ENCODE results near the gene KMT2D.
A peak's percentile ranks its signal among the peaks of the same experiment; 100 is the strongest.
"Not testable (repeated sequence)": the region's sequence is repeated elsewhere in the genome, so short reads cannot be mapped to it uniquely, and the experiment has no call there.

KMT2D gene

DNA sequence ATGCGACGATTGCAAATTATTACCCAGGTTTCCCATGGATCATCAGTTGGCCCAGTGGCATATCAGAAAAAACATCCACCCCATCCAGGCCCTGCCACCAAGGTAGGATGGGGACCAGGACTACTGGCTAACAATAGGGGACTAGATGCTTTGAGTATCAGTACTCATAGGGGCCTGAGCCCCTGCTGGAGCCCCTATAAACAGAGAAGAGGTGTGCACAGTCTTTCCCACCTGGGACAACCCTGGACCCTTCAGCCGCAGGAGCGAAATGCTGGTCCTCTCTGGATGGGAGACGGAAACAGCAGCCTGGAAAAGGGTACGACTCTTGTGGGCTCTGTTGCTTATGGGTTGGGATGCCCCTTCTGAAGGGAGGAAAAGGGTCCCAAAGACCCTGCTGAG, 28.3 kb upstream of the KMT2D start:
- no peak for DNase-seq (ENCODE audit: low spot score)

DNA sequence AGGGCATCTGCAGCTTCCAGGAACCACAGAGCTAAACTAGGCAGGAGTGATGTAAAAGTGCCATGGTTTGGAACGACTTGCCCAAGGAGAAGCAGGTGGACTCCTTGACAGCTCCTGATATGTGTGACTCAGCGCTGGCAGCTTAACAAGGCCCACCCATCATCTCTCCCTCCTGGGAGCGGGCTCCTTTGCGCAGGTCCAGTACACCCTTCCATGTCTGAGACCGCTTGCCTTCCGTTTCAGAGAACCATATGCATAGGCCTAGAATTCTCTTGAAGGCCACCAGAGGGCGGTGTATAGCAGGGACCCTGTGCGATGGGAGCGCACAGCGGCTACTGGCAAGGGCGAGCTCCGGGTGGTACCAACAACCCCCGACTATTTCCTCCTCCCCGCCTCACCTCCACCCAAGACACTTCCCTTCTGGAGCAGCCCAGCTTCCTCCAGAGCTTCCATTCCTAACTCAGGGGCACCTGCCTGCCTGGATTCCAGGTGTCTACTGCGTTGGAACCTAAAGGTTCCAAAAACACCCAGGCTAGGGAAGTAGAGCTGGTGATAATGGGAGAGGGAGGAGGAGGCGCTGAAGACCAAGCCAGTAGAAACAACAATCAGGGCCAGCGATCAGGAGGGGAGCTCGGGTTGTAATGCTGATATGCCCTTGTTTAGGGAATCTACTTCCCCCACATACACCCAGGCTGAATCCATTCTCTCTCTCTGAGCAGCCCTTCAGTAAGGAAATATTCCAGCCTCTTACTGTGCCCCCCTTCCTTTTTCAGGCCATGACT, 27.7 kb upstream of the KMT2D start:
- peak; percentile 92 for DNase-seq (ENCODE audit: low spot score)

DNA sequence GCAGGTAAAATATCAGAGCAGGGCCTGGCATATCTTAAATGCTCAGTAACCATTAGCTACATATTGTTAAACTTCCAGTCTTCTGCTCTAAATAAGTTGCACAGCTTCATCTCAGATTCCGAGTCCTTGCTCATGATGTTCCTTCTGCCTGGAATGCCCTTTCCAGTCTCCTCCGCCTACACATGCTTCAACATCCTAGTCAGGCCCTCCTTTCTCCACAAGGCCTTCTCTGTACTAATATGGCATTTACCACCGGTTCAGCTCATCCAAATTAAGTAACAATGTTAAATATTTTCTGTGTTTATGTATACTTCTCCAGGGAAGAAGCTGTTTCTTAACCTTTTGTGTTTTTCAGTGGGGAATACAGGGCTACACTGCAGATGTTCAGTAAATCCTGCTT, 25.5 kb upstream of the KMT2D start:
- DNase-seq (ENCODE audit: low spot score) = no peak

DNA sequence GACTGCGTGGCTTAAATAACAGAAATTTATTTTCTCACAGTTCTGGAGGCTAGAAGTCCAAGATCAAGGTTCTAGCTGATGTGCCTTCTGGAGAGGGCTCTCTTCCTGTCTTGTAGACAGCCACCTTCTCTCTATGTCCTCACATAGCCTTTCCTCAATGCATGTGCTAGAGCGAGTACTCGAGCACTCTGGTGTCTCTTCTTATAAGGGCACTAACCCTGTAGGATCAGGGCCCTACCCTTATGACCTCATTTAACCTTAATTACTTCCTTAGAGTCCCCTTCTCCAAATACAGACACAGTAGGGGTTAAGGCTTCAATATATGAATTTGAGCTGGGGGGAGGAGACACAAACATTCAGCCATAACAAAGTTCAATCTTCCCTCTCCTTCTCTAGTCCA, 23.8 kb upstream of the KMT2D start:
- DNase-seq (ENCODE audit: low spot score) = no peak

DNA sequence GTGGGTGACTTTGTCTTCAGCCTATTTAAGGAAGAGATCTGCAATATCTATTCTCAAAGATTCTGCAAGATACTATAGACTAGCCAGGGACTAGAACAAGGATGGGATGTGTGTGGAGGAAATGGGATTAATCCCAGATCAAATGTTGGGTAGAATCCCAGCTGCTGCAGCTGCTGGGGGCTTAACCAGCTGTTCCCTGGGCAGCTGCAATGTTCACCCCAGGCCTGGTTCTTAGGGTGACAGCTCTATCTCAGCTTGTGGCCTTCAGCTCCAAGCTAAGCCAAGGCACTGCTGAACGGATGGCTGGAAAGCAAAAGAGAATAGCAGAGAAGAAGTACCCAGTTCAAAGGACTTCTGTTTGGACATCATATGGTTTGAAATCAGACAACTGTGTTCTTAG, 19.2 kb upstream of the KMT2D start:
- no peak for DNase-seq (ENCODE audit: low spot score)

DNA sequence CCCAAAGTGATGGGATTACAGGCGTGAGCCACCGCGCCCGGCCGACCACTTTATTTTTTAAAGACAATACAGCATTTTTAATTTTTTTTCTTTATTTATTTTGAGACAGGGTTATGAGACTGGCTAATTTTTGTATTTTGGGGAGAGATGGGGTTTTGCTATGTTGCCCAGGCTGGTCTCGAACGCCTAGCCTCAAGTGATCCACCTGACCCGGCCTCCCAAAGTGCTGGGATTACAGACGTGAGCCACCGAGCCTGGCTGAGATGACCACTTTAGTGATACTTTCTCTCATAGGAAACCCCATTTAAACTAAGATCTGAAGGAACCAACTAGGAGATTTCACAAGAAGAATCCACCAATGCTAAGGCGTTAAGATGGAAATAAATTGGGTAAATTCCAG, 10.4 kb upstream of the KMT2D start:
- DNase-seq (ENCODE audit: low spot score) = no peak

DNA sequence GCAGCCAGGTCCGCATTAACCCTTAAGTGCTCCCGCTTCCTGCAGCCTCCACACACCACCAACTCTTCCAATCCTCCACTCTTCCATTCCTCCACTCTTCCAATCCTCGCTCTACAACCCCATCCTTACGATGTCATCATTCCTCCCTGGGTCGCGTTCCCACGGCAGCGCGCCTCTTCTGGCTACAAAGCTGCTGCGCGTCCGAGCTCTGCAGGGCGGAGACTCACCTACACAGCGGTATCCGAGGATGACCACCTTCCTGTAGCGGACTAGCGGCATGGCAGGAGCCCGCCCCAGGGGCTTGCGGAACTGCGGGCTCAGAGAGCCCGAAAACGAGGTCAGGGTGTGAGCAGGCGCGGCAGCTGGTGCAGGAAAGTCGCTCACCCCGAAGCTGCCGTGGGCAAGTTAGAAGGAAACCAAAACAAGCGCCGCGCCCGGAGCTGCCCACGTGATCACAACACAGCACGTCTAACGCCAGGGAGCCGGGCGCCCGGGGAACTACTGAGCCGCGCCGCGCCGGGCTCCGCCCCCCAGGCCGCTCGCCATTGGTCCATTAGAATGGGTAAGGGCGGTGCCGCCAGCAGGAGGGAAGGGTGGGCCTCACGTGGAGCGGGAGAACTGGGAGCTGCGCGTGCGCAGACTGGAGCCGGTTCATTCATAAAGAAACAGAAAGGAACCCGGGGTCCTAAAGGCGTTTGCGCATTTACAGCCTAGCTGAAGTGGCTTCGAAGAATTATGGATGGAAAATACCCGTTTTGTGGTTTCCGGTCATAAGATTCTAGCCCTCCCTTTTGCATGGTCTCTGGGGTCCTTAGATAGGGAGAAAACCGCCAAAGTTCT, 9.1 kb upstream of the KMT2D start, which contains the start of gene RHEBL1:
TSS of gene RHEBL1 (minus strand) at position 473 of the 840 bp plus-strand sequence. CDS start at position 279, 194 bp downstream.
- DNase-seq (ENCODE audit: low spot score) = peak; percentile 99

DNA sequence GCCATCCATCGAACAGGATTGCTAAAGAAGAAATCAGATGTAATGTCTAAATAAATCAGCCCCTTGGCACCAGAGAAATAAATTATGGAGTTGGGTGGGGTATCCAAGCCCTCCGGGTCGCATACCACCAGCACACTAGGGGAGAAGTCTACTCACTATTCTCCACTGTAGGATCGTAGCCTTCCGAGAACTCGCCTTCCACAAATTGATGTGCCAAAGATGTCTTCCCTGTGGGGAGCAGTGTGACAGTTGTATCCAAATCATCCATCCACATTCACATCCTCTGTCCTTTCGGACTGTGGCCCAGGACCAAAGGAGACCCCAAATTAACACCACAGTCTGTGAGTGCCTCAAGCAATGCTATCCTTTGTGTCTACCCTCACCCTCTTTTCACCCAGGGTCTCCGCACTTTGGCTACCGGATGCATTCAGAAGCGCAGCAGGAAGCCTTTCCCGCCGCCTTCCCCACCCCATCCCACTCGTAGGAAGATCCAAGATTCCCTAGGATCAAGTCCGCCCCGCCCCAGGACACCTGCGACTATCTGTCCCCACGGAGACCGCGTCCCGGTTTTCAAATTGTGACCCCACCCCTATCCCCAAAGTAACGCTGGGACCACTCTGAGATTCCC, 8.4 kb upstream of the KMT2D start:
- no peak for DNase-seq (ENCODE audit: low spot score)

DNA sequence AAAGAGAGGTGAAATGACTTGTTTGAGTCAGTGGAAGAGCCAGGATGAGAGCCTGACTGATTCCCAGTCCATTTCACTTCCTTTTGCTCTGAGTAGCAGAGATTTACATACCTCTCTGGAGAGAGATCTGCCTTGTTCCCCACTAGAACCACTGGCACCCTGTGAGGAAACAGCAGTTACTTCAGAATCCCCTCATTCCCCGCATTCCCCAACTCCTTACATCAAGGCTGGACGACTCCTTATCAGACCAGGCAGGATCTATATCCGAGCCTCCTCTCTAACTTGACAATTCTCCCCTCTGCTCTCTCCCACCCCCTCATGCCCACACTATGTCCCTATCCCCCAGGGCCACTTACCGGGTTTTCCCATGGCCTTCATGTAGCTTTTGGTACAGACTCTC, 5.5 kb upstream of the KMT2D start:
- DNase-seq (ENCODE audit: low spot score) = no peak

DNA sequence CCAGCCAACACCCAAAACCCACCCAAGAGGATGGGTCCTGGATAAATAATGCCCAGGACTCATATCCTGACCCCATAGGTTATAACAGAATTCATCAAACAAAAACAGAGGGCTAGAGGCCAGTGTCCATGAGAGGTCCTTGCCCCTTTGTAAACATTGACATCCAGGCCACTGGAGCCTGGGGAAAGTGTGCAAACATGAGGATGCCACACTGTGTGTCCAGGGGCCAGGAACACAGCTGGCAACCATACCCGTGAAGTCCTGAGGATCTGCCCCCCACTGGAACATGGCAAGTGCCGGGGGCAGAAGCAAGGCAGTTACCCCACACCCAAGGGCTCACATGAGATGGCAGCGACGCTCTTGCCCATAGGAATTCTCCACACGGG, 4.2 kb upstream of the KMT2D start:
- no peak for DNase-seq (ENCODE audit: low spot score)

DNA sequence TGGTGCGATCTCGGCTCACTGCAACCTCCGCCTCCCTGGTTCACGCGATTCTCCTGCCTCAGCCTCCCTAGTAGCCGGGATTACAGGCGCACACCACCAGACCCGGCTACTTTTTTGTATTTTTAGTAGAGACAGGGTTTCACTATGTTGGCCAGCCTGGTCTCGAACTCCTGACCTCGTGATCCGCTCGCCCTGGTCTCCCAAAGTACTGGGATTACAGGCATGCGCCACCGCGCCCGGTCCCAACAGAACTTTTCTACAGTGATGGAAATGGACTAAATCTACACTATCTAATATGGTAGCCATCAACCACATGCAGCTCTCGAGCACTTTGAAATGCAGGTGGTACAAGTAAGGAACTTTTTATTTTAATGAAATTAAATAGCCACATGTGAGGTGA, 1.3 kb upstream of the KMT2D start:
- not testable (repeated sequence) for DNase-seq (ENCODE audit: low spot score)

DNA sequence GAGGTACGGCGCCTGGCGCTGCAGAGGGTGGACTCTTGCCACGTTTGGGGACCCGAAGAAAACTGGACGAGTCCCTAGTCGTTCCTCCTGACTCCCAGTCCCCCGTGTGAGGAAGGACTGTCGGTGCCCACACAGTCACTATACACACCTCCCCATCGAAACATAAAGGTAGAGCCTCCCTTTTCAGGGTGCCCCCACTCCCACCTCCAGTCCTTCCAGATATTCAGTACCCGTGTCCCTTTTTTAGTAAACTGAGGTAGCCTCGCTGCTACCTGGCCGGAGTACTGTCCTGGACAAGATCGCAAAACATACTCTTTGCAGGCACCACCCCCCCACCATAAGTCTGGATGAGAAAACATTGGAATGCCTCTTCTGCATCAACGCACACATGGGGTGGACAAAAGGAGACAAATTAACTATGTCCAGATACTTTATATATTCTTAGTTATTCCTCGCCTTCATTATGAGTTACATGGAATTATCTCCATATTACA, 610 bp upstream of the KMT2D start:
- no peak for DNase-seq (ENCODE audit: low spot score)

DNA sequence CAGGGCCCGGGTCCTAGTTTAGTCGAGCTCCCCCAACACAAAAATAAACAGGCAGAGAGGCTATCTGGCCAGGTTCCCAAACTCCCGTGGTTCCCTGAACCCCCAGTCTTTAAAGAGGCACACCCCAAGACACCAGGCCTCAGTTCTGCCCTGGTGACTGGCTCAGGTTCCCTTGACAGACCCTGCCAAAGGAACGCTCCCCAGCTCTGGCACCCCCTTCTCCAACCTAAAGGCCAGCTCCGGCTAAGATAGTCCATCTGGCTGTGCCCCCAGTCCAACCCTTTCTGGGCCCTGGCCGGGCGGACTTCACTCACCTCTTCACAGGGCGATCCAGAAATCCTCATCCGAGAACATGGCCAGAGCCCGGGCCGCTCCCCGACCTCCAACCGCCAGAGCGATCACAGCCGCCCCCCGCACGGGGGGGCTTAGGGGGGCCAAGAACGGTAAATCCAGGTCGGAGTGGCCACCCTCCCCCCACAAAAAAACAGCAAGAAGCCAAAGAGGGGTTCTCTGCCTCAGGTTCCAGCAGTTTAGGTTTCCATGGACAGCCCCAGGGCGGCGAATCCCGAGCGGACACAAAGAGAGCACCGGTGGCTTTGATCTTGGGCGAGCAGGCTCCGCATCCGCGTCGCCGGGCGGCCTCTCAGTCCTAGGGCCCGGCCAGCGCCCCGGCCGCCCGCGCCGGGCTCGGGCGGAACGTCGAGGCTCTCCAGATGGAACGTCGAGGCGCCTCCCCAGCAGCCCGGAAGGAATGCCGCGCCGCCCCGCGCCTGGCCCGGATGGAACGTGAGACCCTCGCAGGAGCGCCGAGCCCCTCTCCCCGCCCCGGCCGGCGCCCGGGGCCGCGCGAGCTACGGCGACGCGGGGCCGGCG, 1.1 kb downstream of the KMT2D start:
- peak; percentile 57 for DNase-seq (ENCODE audit: low spot score)

DNA sequence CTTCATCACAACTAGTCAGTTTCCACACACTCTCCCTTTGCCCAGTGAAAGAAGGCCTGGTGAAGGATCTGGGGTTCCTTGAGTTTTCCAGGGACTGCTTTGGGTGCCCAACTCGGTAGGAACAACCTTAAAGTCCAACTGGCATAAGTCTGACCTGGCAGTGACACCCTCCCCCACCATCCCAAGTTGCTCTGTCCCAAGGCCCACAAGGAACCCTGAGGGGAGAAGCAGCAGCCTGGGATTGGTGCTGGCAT, 1.6 kb downstream of the KMT2D start:
- peak; percentile 22 for DNase-seq (ENCODE audit: low spot score)

DNA sequence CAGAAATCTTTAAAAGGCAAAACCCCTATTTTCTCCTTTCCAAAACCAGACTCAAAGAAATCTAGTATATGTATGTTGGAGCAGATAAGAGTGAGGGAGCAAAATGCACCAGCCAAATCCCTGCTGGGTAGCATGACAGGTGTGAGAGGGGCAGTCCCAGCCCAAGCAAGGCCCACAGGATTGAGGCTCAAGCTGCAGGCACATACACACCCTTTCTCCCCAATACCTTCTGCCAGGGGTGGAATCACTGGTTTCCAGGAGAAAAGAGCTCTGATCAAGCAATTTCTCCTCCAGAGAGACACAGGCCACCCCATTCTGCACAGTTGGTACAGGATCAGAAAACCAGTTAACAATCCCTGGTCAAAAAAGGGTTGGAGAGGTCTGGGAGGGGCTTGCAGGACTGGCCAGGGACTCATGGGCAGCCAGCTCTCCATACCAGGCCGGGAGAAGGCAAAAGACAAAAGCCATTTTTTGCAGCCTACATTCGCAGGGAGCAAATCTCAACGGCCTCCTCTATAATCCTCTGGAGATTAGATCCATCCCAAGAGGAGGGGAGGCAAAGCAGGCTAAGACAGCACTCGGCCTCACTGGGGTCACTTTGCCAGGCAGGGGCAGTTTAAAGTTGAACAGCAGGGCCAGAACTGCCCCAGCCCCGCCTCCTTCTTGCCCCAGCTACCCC, 2.1 kb downstream of the KMT2D start:
- DNase-seq (ENCODE audit: low spot score) = peak; percentile 21

DNA sequence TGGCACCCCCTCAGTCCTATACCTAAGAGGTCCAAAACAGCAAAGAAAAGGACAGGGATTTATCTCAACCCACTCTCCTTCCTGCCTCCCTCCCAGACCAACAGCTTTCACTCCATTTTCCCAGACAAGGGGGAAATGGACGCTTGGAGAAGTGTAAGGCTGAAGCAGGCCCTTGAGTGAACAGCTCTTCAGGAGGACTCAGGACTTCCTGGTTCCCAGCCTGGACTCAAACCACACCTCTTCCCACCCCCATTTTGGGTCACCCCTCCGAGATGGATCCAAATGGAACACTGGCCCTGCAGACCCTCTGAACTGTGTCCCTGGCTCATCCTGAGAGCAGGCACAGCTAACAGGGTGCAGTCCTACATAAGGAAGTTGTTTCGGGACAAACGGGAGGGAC, 2.7 kb downstream of the KMT2D start:
- DNase-seq (ENCODE audit: low spot score) = no peak

DNA sequence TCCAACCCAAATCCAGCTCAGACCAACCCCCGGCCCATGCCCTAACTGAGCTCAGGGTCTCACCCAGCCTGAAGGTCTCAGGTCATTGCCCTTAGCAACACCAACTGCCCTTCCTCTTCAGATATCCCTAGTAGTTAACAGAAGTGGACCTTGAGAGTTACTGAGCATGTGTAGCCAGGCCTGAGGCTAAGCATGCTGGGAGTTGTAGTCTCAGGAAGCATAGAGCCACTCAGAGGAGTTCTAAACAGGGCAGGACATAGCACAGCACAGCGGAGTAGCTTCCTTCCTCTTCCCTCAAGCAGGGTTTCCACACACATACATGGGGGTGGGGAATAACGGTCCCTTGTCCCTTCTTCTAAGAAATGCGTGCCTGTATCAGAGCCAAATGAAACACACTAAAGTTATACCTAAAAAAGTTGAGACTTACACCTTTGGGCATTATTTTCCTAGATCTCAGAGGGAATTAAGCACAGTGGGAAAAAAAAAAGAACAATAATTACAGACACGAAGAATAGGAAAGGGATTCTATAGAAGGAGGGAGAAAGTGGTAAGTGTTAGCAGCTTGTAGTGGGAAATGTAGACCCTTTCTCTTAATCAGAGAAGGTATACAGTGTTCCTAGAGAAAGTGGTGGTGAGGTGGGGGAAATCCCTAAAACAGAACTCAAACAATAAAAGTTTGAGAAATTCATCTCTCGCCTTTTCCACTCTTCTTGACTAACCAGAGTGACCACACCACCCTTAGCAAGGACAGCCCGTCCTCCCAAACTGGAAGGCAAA, 4.4 kb downstream of the KMT2D start:
- DNase-seq (ENCODE audit: low spot score) = peak; percentile 81

DNA sequence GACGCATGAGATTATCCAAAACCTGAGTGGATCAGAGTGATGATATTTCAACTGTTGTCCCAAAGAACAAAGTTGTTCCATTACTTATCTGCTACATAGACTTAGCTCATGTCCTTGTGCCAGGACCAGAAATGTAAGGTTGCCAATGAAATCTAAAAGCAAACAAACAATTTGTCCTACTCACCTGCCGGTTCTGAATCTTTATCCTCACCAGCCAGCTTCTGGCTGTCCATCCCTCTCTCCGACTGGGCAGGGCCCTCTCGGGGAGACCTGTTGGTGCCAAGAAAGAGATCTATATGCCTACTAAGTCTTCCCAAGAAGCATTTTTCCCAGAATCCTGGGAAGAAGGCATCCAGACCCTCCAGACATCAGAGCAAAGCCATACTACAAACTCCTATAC, 5.5 kb downstream of the KMT2D start:
- no peak for DNase-seq (ENCODE audit: low spot score)

DNA sequence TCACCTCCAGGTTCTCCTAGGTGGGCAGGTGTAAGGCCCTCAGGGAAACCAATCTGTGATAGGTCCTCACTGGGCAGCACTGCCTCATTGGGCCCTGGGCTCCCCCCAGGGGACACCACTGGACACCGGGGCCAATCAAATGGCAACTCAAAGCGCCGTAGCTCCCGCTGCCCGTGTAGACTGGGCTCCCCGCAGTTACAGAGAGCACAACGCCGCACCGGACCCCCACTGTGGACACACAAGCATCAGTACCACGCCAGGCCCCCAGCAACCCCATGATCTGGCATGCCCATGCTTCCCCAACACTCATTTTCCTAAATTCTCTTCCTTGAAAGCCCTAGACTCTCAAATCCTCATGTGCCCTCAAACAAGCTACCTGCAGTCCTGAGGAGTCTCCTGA, 6.1 kb downstream of the KMT2D start:
- DNase-seq (ENCODE audit: low spot score) = no peak

DNA sequence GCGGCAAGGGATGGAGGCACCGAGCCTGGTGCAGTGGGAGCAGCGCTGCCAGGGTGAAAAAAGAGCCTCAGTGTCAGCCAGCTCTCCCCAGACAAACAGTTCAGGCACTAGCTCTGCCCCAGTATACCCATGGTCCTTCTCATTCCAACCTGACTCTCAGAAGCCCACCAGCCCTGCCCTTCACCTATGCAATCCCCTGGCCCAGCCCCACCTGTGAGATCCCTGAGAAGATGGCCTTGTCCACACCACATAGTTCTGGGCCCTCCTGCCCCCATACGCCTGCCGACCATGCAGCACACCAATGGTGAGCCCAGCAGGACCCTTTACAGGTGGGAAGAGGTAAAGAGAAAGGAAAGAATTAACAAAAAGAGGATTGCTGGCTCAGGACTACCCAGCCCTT, 6.5 kb downstream of the KMT2D start:
- DNase-seq (ENCODE audit: low spot score) = no peak
